HG03280 (cell line): Measurements from ENCODE around the gene NEK1.
A peak's percentile ranks its signal among the peaks of the same experiment; 100 is the strongest.
"Not testable (repeated sequence)": the region's sequence is repeated elsewhere in the genome, so short reads cannot be mapped to it uniquely, and the experiment has no call there.

Experiments used
- ATAC-seq: cut with Tn5 transposase; IDR thresholded peaks from one replicate; pipeline ENCODE4 v1.9.1; 2021; ENCODE audit warnings: mild to moderate bottlenecking, moderate library complexity; ENCODE audit not compliant: unreplicated experiment

Gene NEK1

DNA sequence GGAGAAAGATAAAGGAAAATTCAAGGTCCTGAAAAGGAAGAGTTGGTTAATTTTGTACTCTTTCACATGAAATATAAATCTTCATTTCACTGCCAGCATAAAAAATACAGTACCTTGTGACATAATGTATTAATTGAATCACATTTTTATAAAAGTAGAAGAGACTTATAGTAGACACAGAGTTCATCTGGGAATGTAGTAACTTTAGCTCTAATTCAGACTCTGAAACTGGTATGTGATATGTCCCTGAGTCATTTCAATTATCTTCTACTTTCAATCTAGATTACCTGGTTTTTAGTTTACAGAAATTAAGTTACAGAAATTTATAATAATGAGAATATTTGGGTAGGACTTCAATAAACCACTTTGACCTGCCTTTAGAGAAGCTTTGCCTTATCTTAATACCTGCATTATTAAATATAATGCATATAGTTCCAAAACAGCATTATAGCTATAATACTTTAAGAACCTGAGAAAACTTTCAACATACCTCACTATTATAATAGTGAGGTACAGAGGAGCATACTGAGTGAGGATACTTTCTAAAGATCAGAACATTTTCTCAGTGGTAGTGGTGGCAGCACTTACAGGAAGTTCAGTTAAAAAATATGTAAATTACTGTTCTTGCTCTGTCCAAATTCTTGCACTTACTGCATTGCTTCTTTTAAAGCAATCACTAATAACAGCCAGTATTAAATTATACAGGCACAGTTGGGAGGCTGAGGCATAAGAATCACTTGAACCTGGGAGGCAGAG lies 11.2 kb downstream of the NEK1 start:
- peak; percentile 64 for ATAC-seq

DNA sequence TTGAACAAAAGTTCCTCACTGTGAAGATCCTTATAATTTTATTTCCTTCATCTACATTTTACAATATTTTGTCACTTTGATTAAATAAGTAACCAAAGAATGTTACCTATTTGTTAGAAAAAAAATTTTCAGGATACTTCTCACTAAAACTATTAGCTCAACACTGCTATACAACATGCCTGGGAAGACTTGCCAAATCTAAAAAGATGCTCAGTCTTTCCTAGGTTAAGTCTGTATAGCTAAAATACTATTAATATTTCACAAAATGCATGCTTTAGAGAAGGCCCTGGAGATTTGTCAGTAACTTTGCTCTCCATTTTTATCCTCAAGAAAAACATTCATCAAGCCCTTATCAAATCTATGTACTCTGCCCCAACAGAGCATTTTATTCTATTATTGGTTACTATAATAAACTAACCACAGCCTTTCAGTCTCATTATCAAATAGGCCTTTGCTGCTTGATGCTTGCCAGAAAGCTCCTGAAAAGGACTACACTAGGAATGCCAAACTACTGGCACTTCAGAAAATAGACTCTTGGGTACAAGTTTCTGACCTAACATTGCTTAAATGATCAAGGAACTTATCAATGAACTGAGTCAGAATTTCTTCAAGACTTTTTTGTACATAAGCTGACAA lies 17.7 kb downstream of the NEK1 start:
- no peak for ATAC-seq

DNA sequence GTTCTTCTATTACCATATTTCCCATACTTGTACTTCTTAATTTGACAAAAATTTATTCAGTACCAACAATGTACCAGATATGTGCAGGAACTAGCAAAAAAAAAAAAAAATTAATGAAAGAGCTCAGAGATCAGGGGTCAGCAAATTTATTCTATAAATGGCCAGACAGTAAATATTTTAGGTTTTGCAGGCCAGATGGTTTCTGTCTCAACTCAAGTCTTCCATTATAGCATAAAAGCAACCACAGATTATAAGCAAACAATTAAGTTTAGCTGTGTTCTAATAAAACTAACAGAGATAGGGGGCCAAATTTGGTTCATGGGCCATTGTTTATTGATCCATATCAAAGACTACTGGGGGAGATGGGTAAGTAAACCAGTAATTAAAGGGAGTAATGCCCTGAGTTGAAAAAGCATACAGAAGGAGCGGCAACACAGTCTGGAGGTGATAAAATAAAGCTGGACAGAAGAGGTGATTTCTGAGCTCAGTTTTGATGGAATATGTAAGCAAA lies 19.3 kb downstream of the NEK1 start:
- no peak for ATAC-seq

DNA sequence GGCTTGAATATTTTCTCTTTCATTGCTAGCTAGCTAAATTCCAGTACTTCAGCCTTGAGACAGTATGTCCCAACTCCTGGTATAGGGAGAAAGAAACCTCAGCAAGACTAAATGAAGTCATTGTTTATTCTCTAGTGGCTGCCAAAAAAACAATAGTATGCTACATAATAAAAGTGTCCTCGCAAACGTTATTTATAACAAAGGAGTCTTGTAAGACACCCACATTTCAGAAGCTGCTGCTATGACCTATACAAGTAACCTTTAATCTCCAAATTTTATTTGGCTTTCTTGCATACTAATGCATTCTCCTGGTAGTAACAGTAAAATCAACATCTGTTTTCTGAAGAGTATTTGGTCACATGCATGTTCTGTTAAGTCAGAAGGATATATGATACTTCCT lies 28.8 kb downstream of the NEK1 start:
- ATAC-seq = no peak

DNA sequence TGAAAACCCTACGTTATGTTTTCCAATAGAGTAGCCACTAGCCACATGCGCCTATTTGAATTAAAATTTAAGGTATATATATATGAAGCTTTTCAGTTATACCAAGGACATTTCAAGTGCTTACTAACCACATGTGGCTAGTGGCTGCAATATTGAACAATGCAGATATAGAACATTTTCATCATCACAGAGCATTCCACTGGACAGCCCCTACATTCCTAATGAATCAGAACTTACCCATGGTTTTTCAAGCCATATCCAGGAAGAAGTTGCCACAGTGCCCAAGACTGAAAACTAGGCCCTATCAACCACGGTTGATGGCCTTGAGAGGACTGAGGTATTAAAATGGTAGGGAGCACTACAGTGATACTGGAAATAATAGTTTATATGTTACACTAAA lies 29.7 kb downstream of the NEK1 start:
- no peak for ATAC-seq

DNA sequence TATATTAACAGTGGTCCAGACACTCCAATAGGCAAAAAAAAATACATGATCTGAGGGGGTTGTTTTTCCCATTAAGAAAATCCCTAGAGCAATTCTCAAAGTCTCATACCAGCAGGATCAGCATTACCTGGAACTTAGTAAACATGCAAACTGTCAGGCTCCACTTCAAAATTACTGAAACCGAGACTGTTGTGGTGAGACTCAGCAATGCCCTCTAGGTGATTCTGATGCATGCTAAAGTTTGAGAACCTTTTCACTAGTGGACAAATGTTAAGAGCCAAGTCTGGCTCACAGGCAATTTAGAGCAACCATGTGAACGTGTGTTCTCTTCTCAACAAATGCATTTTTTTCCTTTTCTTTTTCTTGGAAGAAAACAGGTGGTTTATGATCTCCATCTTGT lies 30.2 kb downstream of the NEK1 start:
- peak; percentile 97 for ATAC-seq

DNA sequence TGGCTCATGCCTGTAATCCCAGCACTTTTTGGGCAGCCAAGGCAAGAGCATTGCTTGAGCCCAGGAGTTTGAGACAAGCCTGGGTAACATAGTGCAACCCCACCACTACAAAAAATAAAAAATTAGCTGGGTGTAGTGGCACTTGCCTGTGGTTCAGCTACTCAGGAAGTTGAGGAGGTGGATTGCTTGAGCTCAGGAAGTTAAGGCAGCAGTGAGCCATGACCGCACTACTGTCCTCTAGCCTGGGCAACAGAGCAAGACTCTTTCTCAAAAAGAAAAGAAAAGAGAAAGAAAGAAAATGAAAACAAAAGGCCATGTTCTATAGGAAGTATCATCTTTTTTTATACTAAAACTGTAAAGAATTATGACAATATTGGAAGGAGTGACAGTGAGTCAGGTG lies 38.5 kb downstream of the NEK1 start:
- ATAC-seq = no peak

DNA sequence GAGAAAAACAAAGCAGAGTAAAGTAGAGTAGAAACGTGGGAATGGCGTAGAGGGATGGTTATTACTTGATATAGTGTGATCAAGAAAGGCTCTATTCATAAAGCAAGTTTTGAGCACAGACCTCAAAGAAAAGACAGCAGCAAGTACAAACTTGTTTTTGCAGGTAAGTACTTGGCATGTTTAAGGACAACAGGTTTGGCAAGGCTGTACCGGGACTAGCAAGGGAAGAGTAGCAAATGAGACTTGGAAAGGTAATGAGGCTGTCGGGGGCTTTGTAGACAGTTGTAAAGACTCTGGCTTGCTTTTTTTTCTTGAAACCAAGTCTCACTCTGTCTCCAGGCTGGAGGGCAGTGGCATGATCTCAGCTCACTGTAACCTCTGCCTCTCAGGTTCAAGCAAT lies 40.9 kb downstream of the NEK1 start:
- ATAC-seq = no peak

DNA sequence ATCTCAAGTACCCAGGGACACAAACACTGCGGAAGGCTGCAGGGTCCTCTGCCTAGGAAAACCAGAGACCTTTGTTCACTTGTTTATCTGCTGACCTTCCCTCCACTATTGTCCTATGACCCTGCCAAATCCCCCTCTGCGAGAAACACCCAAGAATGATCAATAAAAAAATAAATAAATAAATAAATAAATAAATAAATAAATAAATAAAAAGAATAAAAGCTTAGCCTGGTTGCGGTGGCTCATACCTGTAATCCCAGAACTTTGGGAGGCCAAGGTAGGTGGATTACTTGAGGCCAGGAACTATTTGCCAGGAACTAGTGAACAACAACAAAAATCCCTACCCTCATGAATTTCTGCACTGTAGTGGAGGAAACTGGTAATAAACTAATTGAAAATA lies 41.4 kb downstream of the NEK1 start:
- not testable (repeated sequence) for ATAC-seq

DNA sequence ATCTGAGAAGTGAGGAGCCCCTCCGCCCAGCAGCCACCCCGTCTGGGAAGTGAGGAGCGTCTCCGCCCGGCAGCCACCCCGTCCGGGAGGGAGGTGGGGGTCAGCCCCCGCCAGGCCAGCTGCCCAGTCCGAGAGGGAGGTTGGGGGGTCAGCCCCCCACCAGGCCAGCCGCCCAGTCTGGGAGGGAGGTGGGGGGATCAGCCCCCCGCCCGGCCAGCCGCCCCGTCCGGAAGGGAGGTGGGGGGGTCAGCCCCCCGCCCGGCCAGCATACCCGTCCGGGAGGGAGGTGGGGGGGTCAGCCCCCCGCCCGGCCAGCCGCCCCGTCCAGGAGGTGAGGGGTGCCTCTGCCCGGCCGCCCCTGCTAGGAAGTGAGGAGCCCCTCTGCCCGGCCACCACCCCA lies 42.1 kb downstream of the NEK1 start:
- ATAC-seq = not testable (repeated sequence)

DNA sequence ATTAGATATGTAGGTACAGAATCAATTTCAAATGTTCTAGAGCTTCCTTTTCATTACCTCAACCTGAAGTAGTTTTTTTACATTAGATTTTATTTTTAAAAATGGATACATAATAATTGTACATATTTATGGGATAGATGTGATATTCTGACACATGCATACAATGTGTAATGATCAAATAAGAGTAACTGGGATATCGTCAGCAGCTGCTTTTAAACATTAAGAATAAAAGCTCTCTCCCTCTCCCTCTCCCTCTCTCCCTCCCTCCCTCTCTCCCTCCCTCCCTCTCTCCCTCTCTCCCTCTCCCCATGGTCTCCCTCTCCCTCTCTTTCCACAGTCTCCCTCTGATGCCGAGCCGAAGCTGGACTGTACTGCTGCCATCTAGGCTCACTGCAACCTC lies 43.2 kb downstream of the NEK1 start:
- ATAC-seq = not testable (repeated sequence)

DNA sequence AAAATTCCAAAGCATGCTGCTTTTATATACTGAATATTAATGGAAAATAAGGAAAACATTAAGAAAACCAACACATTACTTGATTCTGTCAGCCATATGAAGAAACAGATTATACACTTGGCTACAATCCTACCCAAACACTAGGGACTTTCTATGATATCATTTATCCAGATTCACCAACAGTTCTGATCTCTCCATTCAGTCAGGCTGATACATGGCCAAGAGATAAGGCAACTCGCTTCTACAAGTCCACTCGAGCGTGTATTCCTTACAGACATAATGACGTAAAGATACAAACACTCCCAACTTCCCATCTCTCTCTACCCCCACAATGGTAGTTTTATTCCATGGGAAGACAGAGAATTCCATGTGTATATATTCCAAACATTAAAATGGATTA lies 44.5 kb downstream of the NEK1 start:
- ATAC-seq = no peak

DNA sequence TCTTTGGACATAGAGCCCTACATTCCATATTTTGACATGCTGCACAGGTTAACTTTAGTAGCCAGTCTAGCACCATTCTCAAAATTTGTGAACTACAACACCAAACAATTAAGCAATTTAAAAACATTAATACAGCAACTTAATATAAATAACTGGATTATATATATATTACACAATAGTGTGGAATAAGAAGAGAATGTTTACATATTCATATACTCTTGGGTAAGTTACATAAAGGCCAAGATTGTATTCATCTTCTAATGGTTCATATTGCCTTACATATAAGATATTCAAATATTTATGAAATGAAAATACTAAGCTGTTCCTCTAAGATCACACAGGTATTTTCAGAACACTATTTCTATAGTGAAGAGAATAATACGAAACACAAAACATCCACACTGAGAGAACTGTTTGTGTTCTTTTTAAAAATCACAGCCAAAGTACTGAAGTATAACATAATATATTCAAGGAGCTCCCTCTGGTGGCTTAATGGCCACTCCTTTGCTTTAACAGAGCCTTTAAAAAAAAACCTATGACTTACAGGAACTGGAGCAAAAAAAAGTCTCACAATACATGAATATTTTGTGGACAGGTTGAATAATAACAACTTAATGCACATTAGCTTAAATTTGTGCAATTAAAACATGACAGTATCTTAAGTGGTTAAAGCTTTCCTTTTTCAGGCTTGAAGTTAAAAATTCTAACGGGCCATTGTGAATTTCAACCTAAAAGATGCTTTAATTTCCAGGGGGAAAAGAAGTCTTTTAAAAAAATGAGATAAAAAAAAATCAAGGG lies 46.2 kb downstream of the NEK1 start:
- peak; percentile 77 for ATAC-seq

DNA sequence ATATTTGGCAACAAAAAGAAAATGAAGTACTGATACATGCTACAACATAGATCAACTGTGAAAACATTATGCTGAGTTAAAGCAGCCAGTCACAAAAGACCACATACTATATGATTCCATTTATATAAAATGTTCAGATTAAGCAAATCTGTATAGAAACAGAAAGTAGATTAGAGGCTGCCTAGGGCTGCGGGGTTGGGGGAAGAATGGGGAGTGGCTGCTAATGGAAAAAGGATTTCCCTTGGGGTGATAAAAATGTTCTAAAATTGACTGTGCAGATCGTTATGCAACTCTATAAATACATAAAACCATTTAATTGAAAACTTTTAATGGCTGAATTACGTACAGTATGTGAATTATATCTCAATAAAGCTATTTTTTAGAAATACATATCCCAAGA lies 46.8 kb downstream of the NEK1 start:
- ATAC-seq = no peak

DNA sequence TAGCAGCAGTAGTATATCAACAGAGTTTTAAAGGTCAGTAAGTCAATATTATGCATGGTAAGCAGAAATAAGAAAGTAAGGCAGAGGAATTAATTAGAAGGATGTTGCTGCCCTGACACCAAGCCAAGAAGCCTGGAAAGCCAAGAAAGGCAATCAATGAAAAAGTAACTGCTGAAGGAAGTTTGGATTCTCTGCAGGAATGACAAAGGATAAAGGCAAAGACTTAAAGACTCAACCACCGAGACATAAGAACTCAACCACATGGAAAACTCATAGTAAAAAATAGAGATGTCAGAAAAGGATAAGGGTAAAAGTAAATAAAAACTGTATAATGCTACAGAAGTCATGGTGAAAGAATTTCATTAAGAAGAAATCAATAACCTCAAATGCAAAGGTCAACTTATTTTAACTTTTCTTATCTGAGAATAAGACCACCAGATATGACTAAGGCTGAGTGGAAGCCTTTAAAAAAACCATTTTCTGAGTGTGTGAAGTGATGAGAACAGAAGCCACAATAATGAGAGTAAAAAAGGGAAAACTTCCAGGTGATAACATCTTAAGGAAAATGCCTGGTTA lies 55.2 kb downstream of the NEK1 start:
- ATAC-seq = no peak

DNA sequence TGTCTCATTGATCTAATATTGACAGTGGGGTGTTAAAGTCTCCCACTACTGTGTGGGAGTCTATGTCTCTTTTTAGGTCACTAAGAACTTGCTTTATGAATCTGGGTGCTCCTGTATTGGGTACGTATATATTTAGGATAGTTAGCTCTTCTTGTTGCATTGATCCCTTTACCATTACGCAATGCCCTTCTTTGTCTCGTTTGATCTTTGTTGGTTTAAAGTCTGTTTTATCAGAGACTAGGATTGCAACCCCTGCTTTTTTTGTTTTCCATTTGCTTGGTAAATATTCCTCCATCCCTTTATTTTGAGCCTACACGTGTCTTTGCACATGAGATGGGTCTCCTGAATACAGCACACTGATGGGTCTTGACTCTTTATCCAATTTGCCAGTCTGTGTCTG lies 65.8 kb downstream of the NEK1 start:
- not testable (repeated sequence) for ATAC-seq

DNA sequence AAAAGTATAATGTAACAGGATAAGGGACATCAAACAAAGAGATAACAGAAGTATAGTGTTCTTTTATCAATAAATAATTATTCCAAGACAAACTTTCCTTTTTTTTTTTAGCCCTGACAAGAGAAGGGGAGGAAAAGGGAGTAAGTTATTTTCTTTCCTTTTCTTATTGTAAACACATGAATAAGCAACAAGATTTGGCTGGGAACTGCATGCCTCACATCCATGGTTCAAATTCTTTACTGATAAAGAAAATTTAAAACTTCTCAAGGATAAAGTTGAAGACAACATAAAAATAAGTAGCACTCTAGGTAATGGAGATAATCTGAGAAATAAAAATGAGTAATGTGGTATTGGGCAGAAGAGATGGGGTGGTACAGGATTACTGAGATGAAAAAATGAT lies 71.6 kb downstream of the NEK1 start:
- ATAC-seq = no peak

DNA sequence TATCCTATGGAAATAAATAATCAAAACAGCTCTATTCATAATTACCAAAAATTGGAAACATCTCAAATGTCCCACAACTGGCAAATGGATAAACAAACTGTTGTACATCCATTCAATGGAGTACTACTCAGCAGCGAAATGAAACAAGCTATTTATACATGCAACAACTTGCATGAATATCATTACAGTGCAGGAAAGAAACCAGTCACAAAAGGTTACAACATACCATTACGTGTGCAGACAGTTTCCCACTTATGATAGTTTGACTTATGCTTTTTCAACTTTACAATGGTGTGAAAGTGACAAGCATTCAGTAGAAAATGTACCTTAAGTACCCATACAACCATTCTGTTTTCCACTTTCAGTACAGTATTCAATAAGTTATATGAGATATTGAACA lies 82.3 kb downstream of the NEK1 start:
- ATAC-seq = no peak

DNA sequence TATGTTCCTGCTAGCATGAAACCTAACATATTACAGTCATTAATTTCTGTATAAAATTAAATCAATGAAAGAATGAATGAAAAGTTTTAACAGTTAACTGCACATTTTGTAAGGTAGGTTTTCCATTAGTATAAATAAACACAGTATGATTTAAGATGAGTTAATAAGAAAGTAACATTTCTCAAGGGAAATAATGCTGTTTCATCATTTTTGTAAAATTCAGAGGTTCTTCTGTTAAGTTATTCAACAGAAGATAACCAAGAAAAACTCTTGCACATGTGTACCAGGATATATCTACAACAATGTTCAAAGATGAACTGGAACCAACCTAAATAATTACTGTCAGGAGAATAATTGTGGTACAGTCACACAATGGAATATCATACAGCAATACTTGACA lies 88.6 kb downstream of the NEK1 start:
- no peak for ATAC-seq

DNA sequence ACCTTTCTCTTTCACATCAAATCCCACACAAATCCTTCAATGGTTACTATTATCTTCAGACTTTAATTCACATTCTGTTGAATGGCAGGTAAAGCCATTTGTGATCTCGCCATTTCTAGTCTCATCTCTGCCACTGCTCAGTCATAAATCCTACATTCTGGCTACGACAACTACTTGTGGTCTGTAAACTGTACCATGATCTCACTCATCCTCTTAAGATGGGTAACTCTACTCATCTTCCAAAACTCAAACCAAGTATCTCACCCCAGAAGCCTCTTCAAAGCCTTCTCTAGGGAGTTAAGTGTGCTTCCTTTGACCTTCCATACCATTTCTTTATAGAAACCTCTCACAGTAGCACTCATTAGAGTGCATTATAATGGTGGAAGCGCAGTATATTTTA lies 101.8 kb downstream of the NEK1 start:
- no peak for ATAC-seq

DNA sequence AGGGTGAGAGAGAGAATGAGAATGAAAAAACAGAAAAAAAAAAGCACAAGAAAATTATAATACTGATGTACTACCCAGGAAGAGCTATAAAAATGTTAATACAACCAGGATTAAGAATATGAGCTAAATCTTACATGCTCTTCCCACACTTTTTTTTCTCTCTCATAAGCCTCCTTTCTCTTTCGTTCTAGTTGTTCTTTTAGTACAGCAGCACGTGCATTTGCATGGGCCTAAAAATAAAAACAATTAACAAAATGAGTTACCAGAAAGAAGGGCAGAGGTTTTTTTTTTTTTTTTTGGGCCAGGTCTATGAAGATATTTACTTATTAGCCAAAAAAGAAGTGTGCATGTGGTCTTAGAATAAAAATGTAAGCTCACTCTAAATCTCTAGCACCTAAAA lies 105.5 kb downstream of the NEK1 start:
- ATAC-seq = no peak
